ENCODE results near the gene ATP8A1.

- no peak for TF ChIP-seq CTCF (IDR thresholded peaks at IDR 0.05; ENCODE audit: low read depth, low read length)
- TF ChIP-seq EZH2phosphoT487 (IDR thresholded peaks at IDR 0.05; ENCODE audit: low read depth), result no peak
Observed at GRCh38 chr4:42609051-42609450, 47.9 kb downstream of the ATP8A1 start.

All from OCI-LY3 (cell line).